Panc1 (cell line): Measurements from ENCODE around the gene DQX1. TPM values are rescaled to one million over a fixed set of nuclear protein-coding genes. Genes with fewer than 3 reads are reported as not detected.

Experiments
- ATAC-seq: fragments of 200-7000 bp; cut with Tn5 transposase; 2 replicates; pipeline ENCODE4 v1.9.1; 2020; ENCODE audit warnings: mild to moderate bottlenecking, moderate library complexity
- BruUV-seq: library from RNA; stranded (reverse); fragments of 400-500 nt; replicated peaks from 2 replicates; lab custom pipeline; 2021; lab: Mats Ljungman, UMichigan
- CTCF ChIA-PET: fragments of 300-600 bp; sonication (Branson Sonifier 250); formaldehyde crosslinking; loops from one replicate; lab custom pipeline; 2022; ENCODE audit warnings: antibody characterized with exemption; lab: Charles Lee
- POLR2A ChIA-PET: fragments of 300-600 bp; sonication (Branson Sonifier 250); formaldehyde crosslinking; loops from one replicate; lab custom pipeline; 2022; ENCODE audit warnings: antibody characterized with exemption; lab: Charles Lee
- DNase-seq: peaks from one replicate; pipeline ENCODE4 v3.0.0-alpha.2; 2010; ENCODE audit warnings: low read depth, low spot score
- H3K27ac ChIP-seq: 2 replicates; pipeline ENCODE4 v1.5.1; 2011; ENCODE audit warnings: mild to moderate bottlenecking, low read length, inconsistent platforms
- H3K27me3 ChIP-seq: fragments of 200-500 bp; sonication (Bioruptor generic); 2 replicates; pipeline ENCODE4 v1.6.0; 2014; ENCODE audit warnings: low read length, inconsistent platforms; ENCODE audit not compliant: control insufficient read depth, insufficient read depth
- H3K36me3 ChIP-seq: fragments of 200-500 bp; sonication (Bioruptor generic); 2 replicates; pipeline ENCODE4 v1.5.1; 2014; ENCODE audit warnings: inconsistent platforms, mild to moderate bottlenecking, low read length, moderate library complexity; ENCODE audit not compliant: control insufficient read depth, insufficient read depth
- H3K4me1 ChIP-seq: 2 replicates; pipeline ENCODE4 v1.5.1; 2011; ENCODE audit warnings: inconsistent platforms, mild to moderate bottlenecking, low read length, moderate library complexity; ENCODE audit not compliant: control insufficient read depth, insufficient read depth
- H3K4me3 ChIP-seq, 2 experiments: 2 replicates each; pipeline ENCODE4 v1.5.1; 2011 to 2012; ENCODE audit warnings: low read depth in 2 of 2, low read length in 2 of 2, mild to moderate bottlenecking in 2 of 2, inconsistent platforms in 1 of 2, moderate library complexity in 1 of 2
- H3K9me3 ChIP-seq: fragments of 200-500 bp; sonication (Bioruptor generic); 2 replicates; pipeline ENCODE4 v1.5.1; 2014; ENCODE audit warnings: low read depth, mild to moderate bottlenecking, inconsistent platforms, low read length, moderate library complexity; ENCODE audit not compliant: control insufficient read depth, insufficient read depth
- CTCF ChIP-seq: fragments of 450-650 bp; IDR thresholded peaks from 2 replicates; pipeline ENCODE4 v1.5.1; 2017; ENCODE audit warnings: mild to moderate bottlenecking
- POLR2AphosphoS5 ChIP-seq: IDR thresholded peaks from 2 replicates; pipeline ENCODE4 v1.6.1; 2012; ENCODE audit warnings: mild to moderate bottlenecking, low read depth, low read length, moderate library complexity
- REST ChIP-seq, 2 experiments: IDR thresholded peaks; 2 replicates each; pipeline ENCODE4 v1.6.1; 2011 to 2012; ENCODE audit warnings: low read depth in 2 of 2, control low read depth in 1 of 2, low read length in 1 of 2, mild to moderate bottlenecking in 1 of 2, moderate library complexity in 1 of 2; ENCODE audit not compliant: insufficient read depth in 1 of 2
- SIN3A ChIP-seq: IDR thresholded peaks from 2 replicates; pipeline ENCODE4 v1.6.1; 2012; ENCODE audit warnings: low read depth, mild to moderate bottlenecking, low read length, moderate library complexity, borderline replicate concordance; ENCODE audit not compliant: insufficient read depth
- TCF7L2 ChIP-seq: IDR thresholded peaks from 2 replicates; pipeline ENCODE4 v1.6.1; 2011; ENCODE audit warnings: mild to moderate bottlenecking, low read depth, low read length, inconsistent platforms
- in situ Hi-C: cut with HindIII; loops from 2 replicates; pipeline ENCODE4 v1.10.0; 2016; ENCODE audit warnings: low sequenced_read_pairs, low pct_unique_long_range_greater_than_20kb
- intact Hi-C: fragments of 100-400 bp; cut with micrococcal nuclease; formaldehyde crosslinking; loops from one replicate; pipeline ENCODE4 v1.10.0; 2022; ENCODE audit not compliant: unreplicated experiment
- total RNA-seq: library from RNA; stranded (reverse); gene quantifications from one replicate; pipeline ENCODE4 v1.2.1, GENCODE V29; 2021; ENCODE audit not compliant: unreplicated experiment

The DQX1 gene
- total RNA-seq, 1 experiment from 2014 or later: 0.41 TPM

GRCh38 chr2:74553892-74554819, 28.1 kb upstream of the DQX1 start, which contains the start of the genes DOK1 and LOXL3:
TSS of gene DOK1 (plus strand) at chr2:74554720. CDS start at chr2:74554755, 35 bp downstream.
TSS of gene LOXL3 (minus strand) at chr2:74553942. CDS start at chr2:74552634, 1,308 bp downstream.
- CTCF ChIA-PET: interaction anchor here (0.6 to 1.1 kb wide), 2 partner anchors 18 to 360 kb away, joined by 6 to 14 read pairs; no protein-coding TSS in a partner anchor
- peak; percentile 76 for ATAC-seq
- Histone ChIP-seq H3K4me3 (peak within 1 kb of the TSS; percentile 61 to 83), H3K9me3 (no peaks in the 10 kb centered on the region), H3K36me3 (no peaks in the 10 kb centered on the region), H3K4me1 (peaks cover 17% of the 10 kb centered on the region), H3K27ac (no peak within 1 kb of the TSS), H3K27me3 (no peaks in the 10 kb centered on the region)
- in situ Hi-C loops (no loop called here), intact Hi-C loops (no loop called here)
- POLR2A ChIA-PET: no interaction called here
- BruUV-seq: no TSS peak
- no peak for TF ChIP-seq POLR2AphosphoS5
- TF ChIP-seq CTCF: no peak
- no peak for TF ChIP-seq SIN3A
- no peak for TF ChIP-seq REST (IDR thresholded peaks at IDR 0.05; ENCODE audit: insufficient read depth in 1 of 2, low read depth in 2 of 2, low read length in 1 of 2)
- no peak for TF ChIP-seq TCF7L2
- no peak for DNase-seq

- H3K4me3 ChIP-seq: peak overlapping the region; percentile 61 to 83
- no TSS peak for BruUV-seq
Observed at GRCh38 chr2:74552914-74553811, 27.1 kb upstream of the DQX1 start.

More at GRCh38 chr2:74552914-74553811, 27.1 kb upstream of the DQX1 start:
- Histone ChIP-seq H3K36me3 (no peaks in the 10 kb centered on the region), H3K27me3 (no peaks in the 10 kb centered on the region; the same call in 1 of the 2 replicates), H3K9me3 (no peaks in the 10 kb centered on the region), H3K27ac (no peak overlapping the region), H3K4me1 (peaks cover 20% of the 10 kb centered on the region)
- TF ChIP-seq CTCF (no peak), SIN3A (no peak), POLR2AphosphoS5 (no peak), TCF7L2 (no peak), REST (IDR thresholded peaks at IDR 0.05; ENCODE audit: insufficient read depth in 1 of 2, low read depth in 2 of 2, low read length in 1 of 2) (no peak)
- ChIA-PET CTCF (interaction anchor here (0.6 to 1.1 kb wide), 2 partner anchors 19 to 361 kb away, joined by 6 to 14 read pairs; no protein-coding TSS in a partner anchor), POLR2A (no interaction called here)
- DNase-seq (no peak), ATAC-seq (no peak)
- intact Hi-C loops: no loop called here
- in situ Hi-C loops: no loop called here
